ENCODE measurements around the gene AKT1S1. TPM values are rescaled to one million over a fixed set of nuclear protein-coding genes. Genes with fewer than 3 reads are reported as not detected.

The AKT1S1 gene
- total and polyA plus RNA-seq, 2 of the 13 experiments (the other 11 are each of a cell fraction or from before 2014, with no cell fraction given), result 13.5 to 27.8 TPM

- Histone ChIP-seq H2AFZ (ENCODE audit: low read length) (no peak overlapping the region), H3K27ac (ENCODE audit: extremely low read length, insufficient read depth, low read length) (no peak overlapping the region), H3K9me3 (ENCODE audit: low read length) (no peaks in the 10 kb centered on the region), H3K79me2 (ENCODE audit: insufficient read depth, low read length) (peaks cover 32% of the 10 kb centered on the region), H3K4me3 (replicated peaks in 1 of 3; ENCODE audit: insufficient read depth in 1 of 3, low read depth in 2 of 3, low read length in 3 of 3) (no peak overlapping the region), H3K4me1 (ENCODE audit: insufficient read depth, low read length) (peaks cover 31% of the 10 kb centered on the region), H3K36me3 (replicated peaks in 1 of 2; ENCODE audit: control insufficient read depth in 1 of 2, insufficient read depth in 2 of 2, low read length in 2 of 2) (peaks cover 0 to 8% of the 10 kb centered on the region in 2 experiments), H3K4me2 (ENCODE audit: low read depth, low read length) (no peak overlapping the region), H3K9ac (ENCODE audit: insufficient read depth, low read depth, low read length) (no peak overlapping the region; the same call in 1 of the 2 replicates), H4K20me1 (ENCODE audit: insufficient read depth, low read length) (peaks cover 5% of the 10 kb centered on the region; the same call in 1 of the 2 replicates), H3K27me3 (ENCODE audit: control insufficient read depth in 1 of 2, insufficient read depth in 2 of 2, low read length in 2 of 2) (no peaks in the 10 kb centered on the region; a peak in 1 of 5 replicates)
- DNase-seq (ENCODE audit: low spot score) (no peak), FAIRE-seq (no peak), ATAC-seq (no peak)
- TF ChIP-seq TEAD3 (CRISPR knock-in tag; optimal IDR thresholded peaks at IDR 0.05; ENCODE audit: borderline replicate concordance) (no peak), ZZZ3 (CRISPR knock-in tag; IDR thresholded peaks at IDR 0.05; ENCODE audit: borderline replicate concordance) (no peak), GLMP (CRISPR knock-in tag; IDR thresholded peaks at IDR 0.05; ENCODE audit: borderline replicate concordance) (no peak), SCMH1 (CRISPR knock-in tag; IDR thresholded peaks at IDR 0.05; ENCODE audit: borderline replicate concordance) (no peak), PAWR (CRISPR knock-in tag; IDR thresholded peaks at IDR 0.05; ENCODE audit: borderline replicate concordance) (no peak), IRX3 (CRISPR knock-in tag; IDR thresholded peaks at IDR 0.05; ENCODE audit: borderline replicate concordance, low read depth) (no peak), TAF1 (CRISPR knock-in tag; IDR thresholded peaks at IDR 0.05) (no peak), ZC3H4 (CRISPR knock-in tag; IDR thresholded peaks at IDR 0.05; ENCODE audit: borderline replicate concordance) (no peak), ZFAT (CRISPR knock-in tag; conservative IDR thresholded peaks at IDR 0.05) (no peak), NFYC (CRISPR knock-in tag; IDR thresholded peaks at IDR 0.05) (no peak), GLI4 (CRISPR knock-in tag; IDR thresholded peaks at IDR 0.05; ENCODE audit: borderline replicate concordance) (no peak), MED1 (CRISPR knock-in tag; IDR thresholded peaks at IDR 0.05) (no peak), TCF7 (IDR thresholded peaks at IDR 0.05; ENCODE audit: low read depth) (no peak), JUND (CRISPR knock-in tag; IDR thresholded peaks at IDR 0.05) (no peak), ZNF552 (CRISPR knock-in tag; IDR thresholded peaks at IDR 0.05; ENCODE audit: borderline replicate concordance) (no peak), MIXL1 (CRISPR knock-in tag; IDR thresholded peaks at IDR 0.05) (no peak), MXD4 (CRISPR knock-in tag; IDR thresholded peaks at IDR 0.05) (no peak)
- 93% methylated on average over 10 of the region's 10 CpGs for WGBS (ENCODE audit: low lambda C conversion rate)
- intact Hi-C loops (cut with micrococcal nuclease; ENCODE audit: unreplicated experiment), result no loop called here
- CTCF ChIA-PET (ENCODE audit: low intra/inter-chr PET ratio, low total read pairs), result no interaction called here
- no TSS peak for BruUV-seq (replicated peaks)
- in situ Hi-C loops (cut with HindIII; ENCODE audit: extremely low pct_ligation_motif_present, low pct_unique_long_range_greater_than_20kb), result no loop called here
- POLR2A ChIA-PET, result no interaction called here
Observed at GRCh38 chr19:49873834-49874233, 3.3 kb downstream of the AKT1S1 start.
